Stimulated activated CD8-positive, alpha-beta memory T cell treated with anti-CD3 and anti-CD28 coated beads, Interleukin-12 subunit alpha, Interleukin-12 subunit beta, amount 100 ng/mL, for 24 hours (primary cell): ENCODE measurements around the gene ZNF335.
"Not testable (repeated sequence)": the region's sequence is repeated elsewhere in the genome, so short reads cannot be mapped to it uniquely, and the experiment has no call there.

ENCODE experiments used
- DNase-seq: peaks from one replicate; pipeline ENCODE4 v3.0.0-alpha.2; 2020; ENCODE audit errors: extremely low read depth

The ZNF335 gene

DNA sequence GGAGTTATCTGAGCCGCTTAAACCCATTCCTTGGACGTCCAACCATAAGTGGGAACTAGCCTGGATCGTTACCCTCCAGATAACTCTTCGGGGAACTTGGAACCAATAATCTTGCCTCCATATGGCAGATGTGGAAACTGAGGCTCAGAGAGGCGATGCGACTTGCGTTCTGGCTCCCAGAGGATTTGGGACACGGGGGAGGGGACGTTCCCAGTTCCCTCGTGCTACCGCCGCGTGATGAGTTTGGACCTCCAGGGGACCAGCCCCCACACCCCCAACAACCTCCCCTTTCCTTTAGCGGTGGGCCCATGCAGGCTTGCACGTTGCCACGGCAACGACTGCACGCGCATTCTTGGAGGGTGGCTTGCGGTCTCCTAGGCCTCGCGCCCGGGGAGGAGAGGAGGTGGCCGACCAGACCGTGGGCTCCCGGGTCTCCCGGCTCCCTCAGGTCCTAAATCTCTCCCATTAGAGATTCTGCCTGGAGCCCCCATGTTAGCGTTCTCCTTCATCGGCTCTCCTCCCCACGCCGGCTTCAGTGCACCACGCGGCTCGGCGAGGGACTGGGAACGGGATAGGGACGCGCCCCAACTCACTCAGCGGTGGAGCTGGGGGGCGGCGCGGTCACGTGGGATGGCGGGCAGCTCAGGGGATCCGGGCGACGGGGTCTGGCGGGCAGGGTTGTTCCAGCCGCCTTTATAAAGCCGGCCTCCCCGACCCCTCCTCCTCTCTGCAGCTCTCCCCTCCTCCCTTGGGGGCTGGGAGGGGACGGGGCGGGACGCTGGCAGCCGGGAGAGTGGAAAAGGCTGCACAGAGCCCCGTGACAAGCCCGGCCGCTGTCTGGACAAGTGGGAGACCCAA, 60.3 kb downstream of the ZNF335 start, which contains the start of gene PLTP:
PLTP (minus strand) TSS at position 670 of the 858 bp plus-strand sequence. CDS start 703 bp downstream, outside the sequence.
- DNase-seq, result no peak

GRCh38 chr20:45910670-45911485, 61.1 kb downstream of the ZNF335 start:
- DNase-seq, result peak; percentile 87

DNA sequence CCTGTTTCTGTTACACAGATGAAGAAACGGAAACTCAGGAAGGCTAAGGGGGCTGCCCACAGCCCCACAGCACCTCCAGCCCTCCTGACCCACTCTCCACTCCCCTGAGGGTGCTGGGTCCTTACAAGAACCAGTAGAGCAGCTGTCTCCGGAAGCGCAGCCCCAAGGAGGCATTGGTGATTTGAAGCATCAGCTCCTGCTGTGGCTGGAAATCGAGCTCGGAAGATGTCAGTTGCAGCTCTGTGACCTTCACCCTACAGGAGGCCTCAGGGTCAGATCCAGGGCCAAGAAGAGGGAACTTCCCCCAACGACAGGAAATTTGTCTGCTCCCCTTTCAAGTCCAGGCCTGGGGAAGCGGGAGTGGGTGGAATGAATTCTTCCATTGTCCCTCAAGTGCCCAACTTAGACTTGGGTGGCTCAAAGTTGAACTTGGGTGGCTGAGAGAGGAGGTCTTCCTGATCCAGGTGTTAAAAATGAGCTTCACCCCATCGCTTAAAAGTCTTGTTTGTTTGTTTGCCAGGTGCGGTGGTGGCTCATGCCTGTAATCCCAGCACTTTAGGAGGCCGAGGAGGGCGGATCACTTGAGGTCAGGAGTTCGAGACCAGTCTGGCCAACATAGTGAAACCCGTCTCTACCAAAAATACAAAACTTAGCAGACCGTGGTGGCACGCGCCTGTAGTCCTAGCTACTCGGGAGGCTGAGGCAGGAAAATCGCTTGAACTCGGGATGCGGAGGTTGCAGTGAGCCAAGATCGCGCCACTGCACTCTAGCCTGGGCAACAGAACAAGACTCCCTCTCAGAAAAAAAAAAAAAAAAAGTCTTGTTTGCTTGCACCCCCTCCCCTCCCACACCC, 62.0 kb downstream of the ZNF335 start:
- DNase-seq, result no peak

GRCh38 chr20:45909336-45909808, 62.6 kb downstream of the ZNF335 start:
- no peak for DNase-seq

- no peak for DNase-seq
These were observed 63.9 kb downstream of the ZNF335 start for GRCh38 chr20:45908084-45908483.

DNA sequence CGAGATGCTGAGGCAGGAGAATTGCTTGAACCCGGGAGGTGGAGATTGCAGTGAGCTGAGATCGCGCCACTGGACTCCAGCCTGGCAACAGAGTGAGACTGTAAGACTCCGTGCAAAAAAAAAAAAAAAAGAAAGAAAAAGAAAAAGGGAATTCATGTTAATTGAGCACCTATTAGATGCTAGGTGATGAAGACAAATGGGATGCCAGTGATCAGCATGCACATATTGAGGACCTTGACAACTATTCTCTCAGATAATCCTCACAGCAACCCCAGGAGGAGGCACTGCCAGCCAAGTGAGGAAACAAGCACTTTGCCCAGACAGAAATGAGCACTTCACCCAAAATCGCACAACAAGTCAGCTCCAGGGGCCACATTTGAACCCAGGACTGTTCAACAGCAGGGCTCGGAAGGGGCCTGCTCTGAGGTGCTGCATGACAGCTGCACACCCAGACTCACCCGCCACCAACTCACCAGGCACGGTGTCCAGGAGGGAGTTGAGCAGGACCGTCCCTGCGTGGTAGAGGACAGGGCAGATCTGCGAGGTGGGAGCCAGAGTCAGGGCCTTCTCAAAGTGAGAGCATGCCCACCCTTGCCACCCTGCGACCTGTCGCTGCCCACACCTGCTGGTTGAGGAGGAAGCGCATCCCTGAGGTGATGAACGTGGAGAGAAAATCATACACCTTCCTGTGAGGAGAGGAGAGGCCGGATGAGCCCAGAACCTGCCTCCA, 64.6 kb downstream of the ZNF335 start:
- no peak for DNase-seq

DNA sequence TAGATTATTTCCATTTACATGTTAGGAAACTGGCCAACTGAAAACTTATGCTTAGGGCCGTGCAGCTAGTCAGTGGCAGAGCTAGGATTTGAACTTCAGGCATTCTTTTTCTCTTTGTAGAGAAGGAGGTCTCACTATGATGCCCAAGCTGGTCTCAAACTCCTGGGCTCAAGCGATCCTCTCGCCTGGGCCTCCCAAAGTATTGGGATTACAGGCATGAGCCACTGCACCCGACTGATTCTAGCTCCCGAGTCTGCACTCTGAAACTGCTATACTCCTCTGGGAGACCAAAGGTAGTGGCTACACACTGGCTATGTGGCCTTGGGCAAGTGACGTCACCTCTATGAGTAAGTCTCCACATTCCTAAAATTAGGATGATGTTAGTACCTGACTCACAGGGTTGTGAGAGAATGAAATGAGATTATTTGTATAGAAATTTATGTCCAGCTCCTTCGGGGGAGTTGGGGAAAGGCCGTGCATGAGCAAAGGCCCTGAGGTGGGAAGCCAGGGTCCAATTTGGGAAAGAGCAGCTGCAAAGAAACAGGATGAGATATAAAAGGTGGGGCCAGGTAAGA, 66.4 kb downstream of the ZNF335 start:
- no peak for DNase-seq

GRCh38 chr20:45904583-45905504, 67.2 kb downstream of the ZNF335 start:
- no peak for DNase-seq

DNA sequence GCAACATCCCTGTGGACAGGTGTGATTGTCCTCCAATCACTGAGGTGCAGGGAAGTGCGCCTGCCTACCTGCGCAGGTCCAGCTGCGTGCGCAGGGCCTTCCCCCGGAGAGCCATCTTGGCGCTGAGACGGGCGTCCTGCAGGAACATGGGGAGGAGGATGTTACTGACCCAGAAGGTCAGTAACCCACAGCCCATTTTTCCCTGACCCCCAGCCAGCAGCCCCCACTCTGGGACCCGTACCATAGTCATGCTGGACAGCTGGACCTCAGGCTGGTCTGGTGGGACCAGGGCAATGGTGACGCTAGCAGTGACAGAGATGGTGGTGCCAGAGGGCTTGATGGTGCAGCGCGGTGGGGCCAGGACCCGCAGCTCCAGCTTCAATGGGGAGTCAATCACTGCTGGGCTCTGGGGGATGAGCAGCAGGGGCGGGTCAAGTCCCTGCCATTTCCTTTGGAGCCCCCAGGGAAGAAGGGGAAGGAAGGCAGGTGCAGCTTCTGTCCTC, 69.8 kb downstream of the ZNF335 start:
- no peak for DNase-seq

DNA sequence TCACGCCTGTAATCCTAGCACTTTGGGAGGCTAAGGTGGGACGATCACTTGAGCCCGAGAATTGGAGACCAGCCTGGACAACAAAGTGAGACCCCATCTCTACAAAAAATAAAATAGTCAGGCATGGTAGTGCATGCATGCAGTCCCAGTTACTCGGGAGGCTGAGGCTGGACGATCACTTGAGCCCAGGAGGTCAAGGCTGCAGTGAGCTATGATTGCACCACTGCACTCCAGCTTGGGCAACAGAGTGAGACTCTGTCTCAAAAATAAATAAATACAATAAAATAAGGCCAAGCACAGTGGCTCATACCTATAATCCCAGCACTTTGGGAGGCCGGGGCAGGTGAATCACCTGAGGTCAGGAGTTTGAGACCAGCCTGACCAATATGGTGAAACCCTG, 70.7 kb downstream of the ZNF335 start:
- DNase-seq, result not testable (repeated sequence)

- no peak for DNase-seq
These were observed 72.8 kb downstream of the ZNF335 start for GRCh38 chr20:45899046-45899835.
